GM19023 (cell line): ENCODE data around the gene BAZ2B.
A peak's percentile ranks its signal among the peaks of the same experiment; 100 is the strongest.
"Not testable (repeated sequence)": the region's sequence is repeated elsewhere in the genome, so short reads cannot be mapped to it uniquely, and the experiment has no call there.

Experiments
- ATAC-seq: cut with Tn5 transposase; IDR thresholded peaks from one replicate; pipeline ENCODE4 v1.9.1; 2021; ENCODE audit warnings: mild to moderate bottlenecking, moderate library complexity; ENCODE audit not compliant: unreplicated experiment

The BAZ2B gene

GRCh38 chr2:159538801-159539200 lies 77.5 kb downstream of the BAZ2B start:
- no peak for ATAC-seq

GRCh38 chr2:159535261-159535660 lies 81.1 kb downstream of the BAZ2B start:
- ATAC-seq: not testable (repeated sequence)

GRCh38 chr2:159531475-159531874 lies 84.9 kb downstream of the BAZ2B start:
- no peak for ATAC-seq

- no peak for ATAC-seq
These were observed 89.9 kb downstream of the BAZ2B start for GRCh38 chr2:159526433-159526832.

- no peak for ATAC-seq
These were observed 91.3 kb downstream of the BAZ2B start for GRCh38 chr2:159525012-159525411.

GRCh38 chr2:159521272-159521671 lies 95.1 kb downstream of the BAZ2B start:
- no peak for ATAC-seq

GRCh38 chr2:159518321-159519005 lies 97.9 kb downstream of the BAZ2B start:
- ATAC-seq: no peak

GRCh38 chr2:159516241-159516758 lies 100.0 kb downstream of the BAZ2B start:
- peak; percentile 92 for ATAC-seq

- no peak for ATAC-seq
These were observed 100.9 kb downstream of the BAZ2B start for GRCh38 chr2:159515441-159515840.

- ATAC-seq: no peak
These were observed 102.6 kb downstream of the BAZ2B start for GRCh38 chr2:159513745-159514144.

GRCh38 chr2:159508140-159508539 lies 108.2 kb downstream of the BAZ2B start:
- no peak for ATAC-seq

- ATAC-seq: no peak
These were observed 109.4 kb downstream of the BAZ2B start for GRCh38 chr2:159506764-159507440.

- ATAC-seq: no peak
These were observed 110.1 kb downstream of the BAZ2B start for GRCh38 chr2:159506202-159506601.

GRCh38 chr2:159505196-159505595 lies 111.2 kb downstream of the BAZ2B start:
- ATAC-seq: no peak

GRCh38 chr2:159501743-159502142 lies 114.6 kb downstream of the BAZ2B start:
- no peak for ATAC-seq

GRCh38 chr2:159497847-159498246 lies 118.5 kb downstream of the BAZ2B start:
- ATAC-seq: no peak

GRCh38 chr2:159497256-159497655 lies 119.1 kb downstream of the BAZ2B start:
- ATAC-seq: no peak

- no peak for ATAC-seq
These were observed 126.9 kb downstream of the BAZ2B start for GRCh38 chr2:159489476-159489875.

- ATAC-seq: no peak
These were observed 131.8 kb downstream of the BAZ2B start for GRCh38 chr2:159484532-159484931.

- ATAC-seq: no peak
These were observed 140.0 kb downstream of the BAZ2B start for GRCh38 chr2:159476329-159476728.

- ATAC-seq: no peak
These were observed 140.6 kb downstream of the BAZ2B start for GRCh38 chr2:159475793-159476192.

- ATAC-seq: no peak
These were observed 145.0 kb downstream of the BAZ2B start for GRCh38 chr2:159471340-159471739.
